Stomach smooth muscle (tissue), 2 donors: ENCODE measurements around the gene GADD45A.
A peak's percentile ranks its signal among the peaks of the same experiment; 100 is the strongest.

Source experiments
- H3K27ac ChIP-seq: one replicate; pipeline ENCODE4 v1.7.0; 2013; ENCODE audit warnings: mild to moderate bottlenecking, low read length, inconsistent platforms
- H3K27me3 ChIP-seq, 2 donors: one replicate each; pipeline ENCODE4 v1.7.0; 2013; ENCODE audit warnings: low read length in 2 of 2; ENCODE audit not compliant: insufficient read depth in 2 of 2, control insufficient read depth in 1 of 2
- H3K36me3 ChIP-seq, 2 donors: one replicate each; pipeline ENCODE4 v1.7.0; 2013; ENCODE audit warnings: low read length in 2 of 2; ENCODE audit not compliant: control insufficient read depth in 2 of 2, insufficient read depth in 2 of 2
- H3K4me1 ChIP-seq: one replicate; pipeline ENCODE4 v1.7.0; 2013; ENCODE audit warnings: low read length; ENCODE audit not compliant: control insufficient read depth, insufficient read depth
- H3K4me3 ChIP-seq, 2 donors: one replicate each; pipeline ENCODE4 v1.7.0; 2013; ENCODE audit warnings: low read length in 2 of 2
- H3K9ac ChIP-seq, 2 donors: one replicate each; pipeline ENCODE4 v1.7.0; 2013; ENCODE audit warnings: low read length in 2 of 2, mild to moderate bottlenecking in 1 of 2
- H3K9me3 ChIP-seq, 2 donors: one replicate each; pipeline ENCODE4 v1.7.0; 2013; ENCODE audit warnings: low read length in 2 of 2; ENCODE audit not compliant: control insufficient read depth in 2 of 2
- donor health status: healthy.
- donor health status: Pancreatic carcinoma.

The GADD45A gene

GRCh38 chr1:67682659-67683197 lies 2.3 kb upstream of the GADD45A start:
- H3K9ac ChIP-seq = no peak overlapping the region
- peaks cover 9% of the 10 kb centered on the region for H3K4me1 ChIP-seq
- H3K36me3 ChIP-seq = no peaks in the 10 kb centered on the region
- H3K27ac ChIP-seq = no peak overlapping the region
- no peaks in the 10 kb centered on the region for H3K27me3 ChIP-seq
- H3K4me3 ChIP-seq = no peak overlapping the region
- no peaks in the 10 kb centered on the region for H3K9me3 ChIP-seq

- Histone ChIP-seq H3K27ac (no peak overlapping the region), H3K4me1 (peaks cover 9% of the 10 kb centered on the region), H3K9me3 (no peaks in the 10 kb centered on the region), H3K9ac (no peak overlapping the region), H3K36me3 (no peaks in the 10 kb centered on the region), H3K27me3 (no peaks in the 10 kb centered on the region), H3K4me3 (no peak overlapping the region)
Observed at GRCh38 chr1:67683316-67683715, 1.7 kb upstream of the GADD45A start.

- H3K36me3 ChIP-seq = no peaks in the 10 kb centered on the region
- H3K27me3 ChIP-seq = no peaks in the 10 kb centered on the region
- H3K9me3 ChIP-seq = no peaks in the 10 kb centered on the region
- H3K4me1 ChIP-seq = peaks cover 9% of the 10 kb centered on the region
- H3K27ac ChIP-seq = peak overlapping the region; percentile 38
- peak overlapping the region; percentile 41 to 89 for H3K4me3 ChIP-seq
- no peak overlapping the region for H3K9ac ChIP-seq
Observed at GRCh38 chr1:67683766-67684525, 1.1 kb upstream of the GADD45A start.

- no peak overlapping the region for H3K9ac ChIP-seq
Observed at GRCh38 chr1:67684526-67685066, 405 bp upstream of the GADD45A start.

GRCh38 chr1:67685558-67686266 lies 711 bp downstream of the GADD45A start:
- Histone ChIP-seq H3K27ac (peak overlapping the region; percentile 84), H3K36me3 (no peaks in the 10 kb centered on the region), H3K4me1 (peaks cover 9% of the 10 kb centered on the region)

More at GRCh38 chr1:67684526-67685066, 405 bp upstream of the GADD45A start:
- H3K4me3 ChIP-seq = peak overlapping the region; percentile 41 to 89
- peak overlapping the region; percentile 38 for H3K27ac ChIP-seq
- H3K4me1 ChIP-seq = peaks cover 9% of the 10 kb centered on the region
- no peaks in the 10 kb centered on the region for H3K27me3 ChIP-seq
- no peaks in the 10 kb centered on the region for H3K36me3 ChIP-seq
- no peaks in the 10 kb centered on the region for H3K9me3 ChIP-seq

GRCh38 chr1:67686267-67687197 lies 1.5 kb downstream of the GADD45A start:
- H3K9ac ChIP-seq = peak overlapping the region; percentile 66 to 76
- H3K27ac ChIP-seq = peak overlapping the region; percentile 84
- no peaks in the 10 kb centered on the region for H3K9me3 ChIP-seq
- H3K4me3 ChIP-seq = peak overlapping the region; percentile 85 to 89
- no peaks in the 10 kb centered on the region for H3K36me3 ChIP-seq
- H3K4me1 ChIP-seq = peaks cover 9% of the 10 kb centered on the region
- H3K27me3 ChIP-seq = no peaks in the 10 kb centered on the region

More at GRCh38 chr1:67685558-67686266, 711 bp downstream of the GADD45A start:
- Histone ChIP-seq H3K27me3 (no peaks in the 10 kb centered on the region), H3K9ac (peak overlapping the region; percentile 66 to 76), H3K9me3 (no peaks in the 10 kb centered on the region), H3K4me3 (peak overlapping the region; percentile 85 to 89)

- H3K4me3 ChIP-seq = peak overlapping the region; percentile 85 to 89
- peak overlapping the region in 1 of 2 donors; percentile 76 for H3K9ac ChIP-seq
- H3K27me3 ChIP-seq = no peaks in the 10 kb centered on the region
Observed at GRCh38 chr1:67687198-67687545, 2.2 kb downstream of the GADD45A start.

GRCh38 chr1:67687649-67688048 lies 2.6 kb downstream of the GADD45A start:
- no peaks in the 10 kb centered on the region for H3K27me3 ChIP-seq
- H3K9me3 ChIP-seq = no peaks in the 10 kb centered on the region
- no peaks in the 10 kb centered on the region for H3K36me3 ChIP-seq
- no peak overlapping the region for H3K9ac ChIP-seq
- H3K4me3 ChIP-seq = no peak overlapping the region
- peaks cover 9% of the 10 kb centered on the region for H3K4me1 ChIP-seq
- no peak overlapping the region for H3K27ac ChIP-seq

More at GRCh38 chr1:67687198-67687545, 2.2 kb downstream of the GADD45A start:
- Histone ChIP-seq H3K4me1 (peaks cover 9% of the 10 kb centered on the region), H3K36me3 (no peaks in the 10 kb centered on the region), H3K27ac (peak overlapping the region; percentile 84), H3K9me3 (no peaks in the 10 kb centered on the region)

GRCh38 chr1:67688526-67689219 lies 3.7 kb downstream of the GADD45A start:
- Histone ChIP-seq H3K36me3 (no peaks in the 10 kb centered on the region), H3K27me3 (no peaks in the 10 kb centered on the region), H3K9ac (no peak overlapping the region), H3K4me1 (peaks cover 9% of the 10 kb centered on the region), H3K4me3 (no peak overlapping the region), H3K9me3 (no peaks in the 10 kb centered on the region), H3K27ac (no peak overlapping the region)
